Activated T-helper 9 cell treated with anti-CD3 and anti-CD28 coated beads, Interleukin-2, amount 50 U/mL, for 16 hours (primary cell): ENCODE results near the gene FCER1G.
A peak's percentile ranks its signal among the peaks of the same experiment; 100 is the strongest.
"Not testable (repeated sequence)": the region's sequence is repeated elsewhere in the genome, so short reads cannot be mapped to it uniquely, and the experiment has no call there.

Experiments used
- DNase-seq: peaks from one replicate; pipeline ENCODE4 v3.0.0-alpha.2; 2020; ENCODE audit warnings: low read depth

Gene FCER1G

GRCh38 chr1:161206411-161207140, 8.5 kb upstream of the FCER1G start:
- DNase-seq, result no peak

- no peak for DNase-seq
These were observed 7.9 kb upstream of the FCER1G start for GRCh38 chr1:161207173-161207572.

GRCh38 chr1:161209790-161210409, 5.2 kb upstream of the FCER1G start:
- DNase-seq, result peak; percentile 59

GRCh38 chr1:161214369-161214768, 726 bp upstream of the FCER1G start:
- DNase-seq, result no peak

- DNase-seq, result no peak
These were observed 2.0 kb downstream of the FCER1G start for GRCh38 chr1:161216945-161217712.

GRCh38 chr1:161217831-161218230, 2.7 kb downstream of the FCER1G start:
- no peak for DNase-seq

GRCh38 chr1:161218301-161219077, 3.4 kb downstream of the FCER1G start:
- no peak for DNase-seq

- no peak for DNase-seq
These were observed 4.2 kb downstream of the FCER1G start for GRCh38 chr1:161219078-161219892.

- no peak for DNase-seq
These were observed 4.9 kb downstream of the FCER1G start for GRCh38 chr1:161220002-161220401.

- no peak for DNase-seq
These were observed 7.3 kb downstream of the FCER1G start for GRCh38 chr1:161222175-161223019.

- no peak for DNase-seq
These were observed 9.0 kb downstream of the FCER1G start for GRCh38 chr1:161223805-161224694.

- DNase-seq, result not testable (repeated sequence)
These were observed 9.6 kb downstream of the FCER1G start for GRCh38 chr1:161224695-161225087.

GRCh38 chr1:161225178-161225533, 10.1 kb downstream of the FCER1G start:
- no peak for DNase-seq

- DNase-seq, result peak; percentile 78
These were observed 10.6 kb downstream of the FCER1G start, which contains the start of gene TOMM40L for GRCh38 chr1:161225534-161226319. TOMM40L (plus strand) TSS chr1:161226060; CDS start chr1:161226490, 430 bp downstream.

GRCh38 chr1:161226320-161226711, 11.2 kb downstream of the FCER1G start:
- no peak for DNase-seq

- DNase-seq, result no peak
These were observed 11.7 kb downstream of the FCER1G start for GRCh38 chr1:161226759-161227158.

- DNase-seq, result peak; percentile 80
These were observed 12.2 kb downstream of the FCER1G start for GRCh38 chr1:161227196-161227871.

- no peak for DNase-seq
These were observed 12.9 kb downstream of the FCER1G start for GRCh38 chr1:161228032-161228431.
